Astrocyte (in vitro differentiated cells and primary cell): ENCODE measurements around the gene KRTAP9-1. TPM values are rescaled to one million over a fixed set of nuclear protein-coding genes. Genes with fewer than 3 reads are reported as not detected.

ENCODE experiments used
- DNase-seq: peaks from one replicate; pipeline ENCODE4 v3.0.0-alpha.2; 2010; ENCODE audit warnings: low read depth
- FAIRE-seq: peaks from 2 replicates; lab custom pipeline; 2011; peaks lifted over from hg19 to GRCh38; lab: Jason Lieb, UNC
- H2AFZ ChIP-seq: 2 replicates; pipeline ENCODE4 v1.6.0; 2012; ENCODE audit warnings: low read depth, low read length, inconsistent platforms
- H3K27ac ChIP-seq: 2 replicates; pipeline ENCODE4 v1.5.1; 2011; ENCODE audit warnings: low read depth, low read length, inconsistent platforms
- H3K27me3 ChIP-seq: 2 replicates; pipeline ENCODE4 v1.6.0; 2011; ENCODE audit warnings: low read length, inconsistent platforms; ENCODE audit not compliant: insufficient read depth
- H3K36me3 ChIP-seq: 2 replicates; pipeline ENCODE4 v1.5.1; 2011; ENCODE audit warnings: low read length, inconsistent platforms; ENCODE audit not compliant: insufficient read depth
- H3K4me1 ChIP-seq: 2 replicates; pipeline ENCODE4 v1.5.1; 2011; ENCODE audit warnings: low read length, inconsistent platforms; ENCODE audit not compliant: insufficient read depth
- H3K4me2 ChIP-seq: 2 replicates; pipeline ENCODE4 v1.6.0; 2012; ENCODE audit warnings: low read length, inconsistent platforms
- H3K4me3 ChIP-seq: 2 replicates; pipeline ENCODE4 v1.5.1; 2011; ENCODE audit warnings: low read depth, mild to moderate bottlenecking, low read length, inconsistent platforms; ENCODE audit not compliant: insufficient read depth
- H3K79me2 ChIP-seq: 2 replicates; pipeline ENCODE4 v1.6.0; 2012; ENCODE audit warnings: mild to moderate bottlenecking, low read length, inconsistent platforms; ENCODE audit not compliant: insufficient read depth
- H3K9ac ChIP-seq: 2 replicates; pipeline ENCODE4 v1.6.0; 2012; ENCODE audit warnings: mild to moderate bottlenecking, low read length, inconsistent platforms
- H3K9me3 ChIP-seq: 2 replicates; pipeline ENCODE4 v1.5.1; 2012; ENCODE audit warnings: low read depth, mild to moderate bottlenecking, low read length, inconsistent platforms; ENCODE audit not compliant: insufficient read depth
- H4K20me1 ChIP-seq: 2 replicates; pipeline ENCODE4 v1.6.0; 2012; ENCODE audit warnings: low read length, inconsistent platforms; ENCODE audit not compliant: insufficient read depth
- H3K27ac Mint-ChIP-seq: one replicate; pipeline ENCODE4 v1.8.0; 2021; ENCODE audit warnings: mild to moderate bottlenecking, mixed read lengths; ENCODE audit not compliant: unreplicated experiment
- H3K27me3 Mint-ChIP-seq: one replicate; pipeline ENCODE4 v1.8.0; 2021; ENCODE audit warnings: low read depth, mixed read lengths; ENCODE audit not compliant: unreplicated experiment
- H3K36me3 Mint-ChIP-seq: one replicate; pipeline ENCODE4 v1.8.0; 2021; ENCODE audit warnings: low read depth, mixed read lengths; ENCODE audit not compliant: unreplicated experiment
- H3K4me1 Mint-ChIP-seq: one replicate; pipeline ENCODE4 v1.8.0; 2021; ENCODE audit warnings: low read depth, mixed read lengths; ENCODE audit not compliant: unreplicated experiment
- H3K4me3 Mint-ChIP-seq: one replicate; pipeline ENCODE4 v1.8.0; 2021; ENCODE audit warnings: mild to moderate bottlenecking, moderate library complexity, mixed read lengths; ENCODE audit not compliant: unreplicated experiment
- H3K9me3 Mint-ChIP-seq: one replicate; pipeline ENCODE4 v1.8.0; 2021; ENCODE audit warnings: mild to moderate bottlenecking, mixed read lengths; ENCODE audit not compliant: unreplicated experiment
- EZH2 ChIP-seq: IDR thresholded peaks from 2 replicates; pipeline ENCODE4 v1.6.1; 2012; ENCODE audit warnings: mild to moderate bottlenecking, low read length, inconsistent platforms; ENCODE audit not compliant: insufficient read depth
- total RNA-seq: library from RNA; stranded (reverse); gene quantifications from 2 replicates; pipeline ENCODE4 v1.2.1, GENCODE V29; 2021
- TF ChIP-seq, protein P1 (sequence below): IDR thresholded peaks from 2 replicates; pipeline ENCODE4 v1.5.1; 2011; ENCODE audit warnings: low read depth, mild to moderate bottlenecking, inconsistent platforms, low read length, moderate library complexity; ENCODE audit not compliant: insufficient read depth

Gene KRTAP9-1
- total RNA-seq, 1 donor from 2014 or later = not detected

DNA sequence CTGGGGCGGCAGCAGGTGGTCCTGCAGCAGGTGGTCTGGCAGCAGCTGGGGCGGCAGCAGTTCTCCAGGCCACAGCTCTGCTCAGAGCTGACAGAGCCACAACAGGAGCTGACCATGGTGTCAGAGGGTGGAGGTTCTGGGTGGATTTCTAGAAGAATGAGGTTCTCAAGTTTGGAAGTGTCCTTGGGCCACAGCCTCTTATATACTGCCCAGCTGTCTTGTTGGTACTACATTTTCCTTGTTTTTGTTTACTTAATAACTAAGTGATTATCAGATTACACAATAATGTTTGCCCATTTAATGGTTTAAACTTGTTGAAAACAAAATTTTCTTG is 40.1 kb upstream of the KRTAP9-1 start, which contains the start of gene KRTAP4-5:
KRTAP4-5 (minus strand) TSS at position 174 of the 334 bp plus-strand sequence; CDS start at position 116, 58 bp downstream.
- no peak for DNase-seq
- TF ChIP-seq EZH2 = no peak
- TF ChIP-seq, protein P1, sequence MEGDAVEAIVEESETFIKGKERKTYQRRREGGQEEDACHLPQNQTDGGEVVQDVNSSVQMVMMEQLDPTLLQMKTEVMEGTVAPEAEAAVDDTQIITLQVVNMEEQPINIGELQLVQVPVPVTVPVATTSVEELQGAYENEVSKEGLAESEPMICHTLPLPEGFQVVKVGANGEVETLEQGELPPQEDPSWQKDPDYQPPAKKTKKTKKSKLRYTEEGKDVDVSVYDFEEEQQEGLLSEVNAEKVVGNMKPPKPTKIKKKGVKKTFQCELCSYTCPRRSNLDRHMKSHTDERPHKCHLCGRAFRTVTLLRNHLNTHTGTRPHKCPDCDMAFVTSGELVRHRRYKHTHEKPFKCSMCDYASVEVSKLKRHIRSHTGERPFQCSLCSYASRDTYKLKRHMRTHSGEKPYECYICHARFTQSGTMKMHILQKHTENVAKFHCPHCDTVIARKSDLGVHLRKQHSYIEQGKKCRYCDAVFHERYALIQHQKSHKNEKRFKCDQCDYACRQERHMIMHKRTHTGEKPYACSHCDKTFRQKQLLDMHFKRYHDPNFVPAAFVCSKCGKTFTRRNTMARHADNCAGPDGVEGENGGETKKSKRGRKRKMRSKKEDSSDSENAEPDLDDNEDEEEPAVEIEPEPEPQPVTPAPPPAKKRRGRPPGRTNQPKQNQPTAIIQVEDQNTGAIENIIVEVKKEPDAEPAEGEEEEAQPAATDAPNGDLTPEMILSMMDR = no peak
- no peak within 1 kb of the TSS for H3K27ac Mint-ChIP-seq
- no peaks in the 10 kb centered on the region for H3K36me3 Mint-ChIP-seq
- Histone ChIP-seq H3K4me2 (no peak within 1 kb of the TSS), H4K20me1 (no peaks in the 10 kb centered on the region), H3K9ac (no peak within 1 kb of the TSS), H3K27me3 (no peaks in the 10 kb centered on the region), H3K79me2 (no peaks in the 10 kb centered on the region), H3K9me3 (no peaks in the 10 kb centered on the region), H2AFZ (no peak within 1 kb of the TSS), H3K36me3 (no peaks in the 10 kb centered on the region), H3K27ac (no peak within 1 kb of the TSS), H3K4me1 (no peaks in the 10 kb centered on the region), H3K4me3 (no peak within 1 kb of the TSS)
- H3K9me3 Mint-ChIP-seq = no peaks in the 10 kb centered on the region
- FAIRE-seq = no peak
- no peaks in the 10 kb centered on the region for H3K4me1 Mint-ChIP-seq
- H3K27me3 Mint-ChIP-seq = peaks cover 5% of the 10 kb centered on the region
- no peak within 1 kb of the TSS for H3K4me3 Mint-ChIP-seq

DNA sequence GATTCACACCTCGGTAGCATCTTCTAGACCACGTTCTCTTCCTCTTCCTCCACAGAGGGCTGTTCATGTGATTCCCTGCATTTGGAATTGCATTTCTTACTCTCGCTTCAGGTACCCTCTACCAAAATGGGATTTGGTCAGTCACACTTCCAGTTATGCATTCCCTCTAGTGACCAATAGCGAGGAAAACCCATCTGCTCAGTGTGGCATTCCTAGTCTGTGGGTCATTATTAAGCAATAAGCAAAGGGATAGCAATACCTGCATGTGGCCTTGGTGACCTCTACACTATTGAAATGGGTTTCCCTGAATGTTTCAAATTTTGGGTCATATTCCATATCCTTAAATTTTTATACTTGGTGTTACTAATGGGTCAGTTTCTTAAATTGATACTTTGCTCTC is 39.7 kb upstream of the KRTAP9-1 start:
- Histone ChIP-seq H4K20me1 (no peaks in the 10 kb centered on the region), H2AFZ (no peak overlapping the region), H3K4me2 (no peak overlapping the region), H3K36me3 (no peaks in the 10 kb centered on the region), H3K27ac (no peak overlapping the region), H3K9ac (no peak overlapping the region), H3K4me1 (no peaks in the 10 kb centered on the region), H3K79me2 (no peaks in the 10 kb centered on the region), H3K4me3 (no peak overlapping the region), H3K9me3 (no peaks in the 10 kb centered on the region), H3K27me3 (no peaks in the 10 kb centered on the region)
- DNase-seq (no peak), FAIRE-seq (no peak)
- no peak overlapping the region for H3K4me3 Mint-ChIP-seq
- no peak for TF ChIP-seq EZH2
- TF ChIP-seq, protein P1 = no peak
- no peaks in the 10 kb centered on the region for H3K4me1 Mint-ChIP-seq
- no peaks in the 10 kb centered on the region for H3K9me3 Mint-ChIP-seq
- no peaks in the 10 kb centered on the region for H3K36me3 Mint-ChIP-seq
- peaks cover 5% of the 10 kb centered on the region for H3K27me3 Mint-ChIP-seq
- no peak overlapping the region for H3K27ac Mint-ChIP-seq

DNA sequence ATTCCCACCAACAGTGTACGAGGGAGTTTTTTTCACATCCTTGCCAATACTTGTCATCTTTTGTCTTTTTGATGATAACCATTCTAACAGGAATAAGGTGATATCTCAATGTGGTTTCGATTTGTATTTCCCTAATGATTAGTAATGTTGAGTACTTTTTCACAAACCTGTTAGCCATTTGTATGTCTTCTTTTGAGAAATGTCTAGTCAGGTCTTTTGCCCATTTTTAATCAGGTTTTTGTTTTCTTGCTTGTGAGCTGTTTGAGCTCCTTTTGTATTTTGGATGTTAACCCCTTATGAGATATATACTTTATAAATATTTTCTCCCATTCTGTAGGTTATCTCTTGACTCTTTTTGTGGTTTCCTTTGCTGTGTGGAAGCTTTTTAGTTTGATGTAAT is 38.2 kb upstream of the KRTAP9-1 start:
- H3K4me3 Mint-ChIP-seq = no peak overlapping the region
- H3K4me1 Mint-ChIP-seq = no peaks in the 10 kb centered on the region
- no peak overlapping the region for H3K27ac ChIP-seq
- no peaks in the 10 kb centered on the region for H3K9me3 ChIP-seq
- DNase-seq (no peak), FAIRE-seq (no peak)
- TF ChIP-seq, protein P1 = no peak
- no peak for TF ChIP-seq EZH2
- H3K9ac ChIP-seq = no peak overlapping the region
- H3K4me3 ChIP-seq = no peak overlapping the region
- no peak overlapping the region for H3K4me2 ChIP-seq
- no peaks in the 10 kb centered on the region for H4K20me1 ChIP-seq
- H3K36me3 Mint-ChIP-seq = no peaks in the 10 kb centered on the region
- H2AFZ ChIP-seq = no peak overlapping the region
- H3K79me2 ChIP-seq = no peaks in the 10 kb centered on the region
- no peak overlapping the region for H3K27ac Mint-ChIP-seq
- no peaks in the 10 kb centered on the region for H3K36me3 ChIP-seq
- H3K9me3 Mint-ChIP-seq = no peaks in the 10 kb centered on the region
- peaks cover 5% of the 10 kb centered on the region for H3K27me3 Mint-ChIP-seq
- no peaks in the 10 kb centered on the region for H3K27me3 ChIP-seq
- H3K4me1 ChIP-seq = no peaks in the 10 kb centered on the region
